ENCODE measurements around the gene C2CD4D. TPM values are rescaled to one million over a fixed set of nuclear protein-coding genes. Genes with fewer than 3 reads are reported as not detected.

The C2CD4D gene
- total and polyA plus RNA-seq, 9 donors, result 0.04 to 1.0 (median 0.12) TPM; not detected in 4

DNA sequence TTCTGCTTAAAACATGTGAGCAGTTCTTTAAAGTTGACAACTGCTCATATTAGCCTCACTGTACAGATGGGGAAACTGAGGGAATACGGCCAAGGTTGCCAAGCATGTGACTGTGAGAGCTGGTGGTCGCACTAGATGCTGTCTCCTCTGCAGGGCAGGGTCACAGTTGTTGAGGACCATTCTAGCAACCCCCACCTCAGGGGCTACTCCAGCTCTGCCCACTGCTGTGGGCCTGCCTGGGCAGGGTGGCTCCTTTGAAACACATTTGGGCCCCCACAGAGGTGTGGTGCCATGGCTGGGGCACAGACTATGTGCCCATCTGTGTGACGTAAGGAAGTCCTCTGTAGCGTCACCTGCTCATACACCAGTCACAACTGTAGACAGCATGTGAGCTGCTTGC is 13.1 kb upstream of the C2CD4D start:
- TF ChIP-seq CTCF (IDR thresholded peaks at IDR 0.05), result no peak
- intact Hi-C loops (cut with DNase I), result no loop called here
- H3K27ac ChIP-seq, result no peak overlapping the region
- no peaks in the 10 kb centered on the region for H3K9me3 ChIP-seq
- 92 to 94% (median 93%) methylated on average over 4 of the region's 4 CpGs for WGBS, 3 donors
- no peaks in the 10 kb centered on the region for H3K27me3 ChIP-seq
- H3K4me1 ChIP-seq (ENCODE audit: insufficient read depth), result peaks cover 4% of the 10 kb centered on the region
- no peaks in the 10 kb centered on the region for H3K36me3 ChIP-seq
- H3K4me3 ChIP-seq, result no peak overlapping the region
- no peak for DNase-seq

GRCh38 chr1:151851886-151852285 is 12.3 kb upstream of the C2CD4D start:
- TF ChIP-seq CTCF (IDR thresholded peaks at IDR 0.05), result no peak
- no peak for TF ChIP-seq EP300 (IDR thresholded peaks at IDR 0.05)
- TF ChIP-seq POLR2A (IDR thresholded peaks at IDR 0.05), result no peak
- intact Hi-C loops (cut with DNase I), result no loop called here
- Histone ChIP-seq H3K27me3 (no peaks in the 10 kb centered on the region), H3K4me1 (ENCODE audit: insufficient read depth) (peaks cover 4% of the 10 kb centered on the region), H3K4me3 (no peak overlapping the region), H3K36me3 (no peaks in the 10 kb centered on the region), H3K9me3 (no peaks in the 10 kb centered on the region), H3K27ac (no peak overlapping the region)
- no peak for DNase-seq
- WGBS, 3 donors, result 81 to 84% (median 82%) methylated on average over 8 of the region's 8 CpGs

DNA sequence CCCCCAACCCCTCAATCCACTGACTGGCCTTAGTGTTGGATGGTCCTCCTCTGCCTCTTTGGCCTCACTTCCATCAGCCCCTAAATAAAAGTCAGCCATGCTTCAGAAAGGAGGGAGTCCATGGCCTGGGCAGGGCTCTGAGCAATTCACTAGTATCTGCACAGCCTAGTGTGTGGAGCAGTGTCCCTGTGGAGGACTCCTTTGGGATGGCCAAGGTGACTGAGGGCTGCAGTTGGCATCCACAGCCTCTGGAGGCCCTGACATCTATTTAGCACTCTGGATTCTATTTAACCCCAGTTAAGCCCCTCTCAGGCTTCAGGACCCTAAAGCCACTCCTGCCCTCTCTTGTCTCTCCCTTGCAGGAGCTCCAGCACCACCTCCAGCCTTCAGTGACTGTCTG is 10.3 kb upstream of the C2CD4D start:
- no peak overlapping the region for H3K4me3 ChIP-seq
- H3K27me3 ChIP-seq, result no peaks in the 10 kb centered on the region
- H3K9me3 ChIP-seq, result no peaks in the 10 kb centered on the region
- no peak for DNase-seq
- H3K27ac ChIP-seq, result no peak overlapping the region
- peaks cover 2% of the 10 kb centered on the region for H3K4me1 ChIP-seq (ENCODE audit: insufficient read depth)
- intact Hi-C loops (cut with DNase I), result no loop called here
- TF ChIP-seq POLR2A (IDR thresholded peaks at IDR 0.05) (no peak), CTCF (IDR thresholded peaks at IDR 0.05) (no peak), EP300 (IDR thresholded peaks at IDR 0.05) (no peak)
- no peaks in the 10 kb centered on the region for H3K36me3 ChIP-seq

GRCh38 chr1:151849126-151849525 is 9.5 kb upstream of the C2CD4D start:
- Histone ChIP-seq H3K27ac (no peak overlapping the region), H3K9me3 (no peaks in the 10 kb centered on the region), H3K36me3 (no peaks in the 10 kb centered on the region), H3K27me3 (no peaks in the 10 kb centered on the region), H3K4me3 (no peak overlapping the region), H3K4me1 (ENCODE audit: insufficient read depth) (peaks cover 2% of the 10 kb centered on the region)
- intact Hi-C loops (cut with DNase I), result no loop called here
- DNase-seq, result no peak
- TF ChIP-seq EP300 (IDR thresholded peaks at IDR 0.05), result no peak
- 40 to 48% (median 44%) methylated on average over 3 of the region's 3 CpGs for WGBS, 3 donors

- Histone ChIP-seq H3K4me3 (no peak overlapping the region), H3K27me3 (no peaks in the 10 kb centered on the region), H3K27ac (no peak overlapping the region), H3K36me3 (no peaks in the 10 kb centered on the region), H3K9me3 (no peaks in the 10 kb centered on the region), H3K4me1 (ENCODE audit: insufficient read depth) (peaks cover 2% of the 10 kb centered on the region)
- TF ChIP-seq EP300 (IDR thresholded peaks at IDR 0.05) (no peak), CTCF (IDR thresholded peaks at IDR 0.05) (no peak), POLR2A (IDR thresholded peaks at IDR 0.05) (no peak)
- intact Hi-C loops (cut with DNase I), result no loop called here
- DNase-seq, result no peak
- 45 to 49% (median 47%) methylated on average over 11 of the region's 11 CpGs for WGBS, 3 donors
Observed at GRCh38 chr1:151847867-151848596, 8.4 kb upstream of the C2CD4D start.
